T-helper 2 cell (primary cell): ENCODE data around the gene GRHL1.

Source experiments
- DNase-seq, 5 experiments: peaks; one replicate each; pipeline versions ENCODE4 v3.0.0 to v3.0.0-alpha.2; 2012 to 2022

GRHL1 gene

DNA sequence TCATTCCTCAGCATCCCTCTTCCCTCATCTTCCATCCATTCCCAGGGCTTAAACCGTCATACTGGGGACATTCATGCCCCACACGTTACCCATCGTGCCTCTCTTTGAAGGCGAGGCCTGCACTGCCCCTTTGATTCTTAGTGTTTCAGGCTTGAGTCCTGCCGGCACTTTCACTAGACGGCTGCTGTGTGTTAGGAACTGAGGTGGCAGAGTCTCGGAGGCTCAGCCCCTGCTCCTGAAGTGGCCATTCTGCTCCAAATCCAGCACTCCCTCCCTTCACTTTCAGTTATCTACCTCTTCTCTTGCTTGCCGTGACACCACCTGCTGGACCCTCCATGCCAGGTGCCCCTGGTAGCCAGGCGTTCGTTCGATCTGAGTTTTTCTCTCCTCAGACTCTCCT, 43.0 kb downstream of the GRHL1 start:
- no peak for DNase-seq

DNA sequence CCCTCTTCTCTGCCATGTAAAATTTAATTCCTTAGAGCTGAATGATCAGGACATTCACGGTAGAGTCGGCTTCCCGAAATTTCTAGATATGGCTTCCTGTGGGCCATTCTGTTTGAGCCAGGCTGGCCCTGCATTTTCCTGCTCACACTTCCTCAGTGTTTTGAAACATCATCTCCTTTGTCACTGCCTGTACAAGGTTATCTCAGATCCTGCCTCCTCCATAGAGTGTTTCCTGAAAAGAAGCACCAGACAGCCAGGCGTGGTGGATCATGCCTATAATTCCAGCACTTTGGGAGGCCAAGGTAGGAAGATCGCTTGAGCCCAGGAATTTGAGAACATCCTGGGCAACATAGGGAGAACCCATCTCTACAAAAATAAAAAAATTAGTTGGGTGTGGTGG, 43.6 kb downstream of the GRHL1 start:
- no peak for DNase-seq

- no peak for DNase-seq
Measured at GRCh38 chr2:9996321-9996720, 44.8 kb downstream of the GRHL1 start.

GRCh38 chr2:9997936-9998335, 46.4 kb downstream of the GRHL1 start:
- DNase-seq, result no peak

DNA sequence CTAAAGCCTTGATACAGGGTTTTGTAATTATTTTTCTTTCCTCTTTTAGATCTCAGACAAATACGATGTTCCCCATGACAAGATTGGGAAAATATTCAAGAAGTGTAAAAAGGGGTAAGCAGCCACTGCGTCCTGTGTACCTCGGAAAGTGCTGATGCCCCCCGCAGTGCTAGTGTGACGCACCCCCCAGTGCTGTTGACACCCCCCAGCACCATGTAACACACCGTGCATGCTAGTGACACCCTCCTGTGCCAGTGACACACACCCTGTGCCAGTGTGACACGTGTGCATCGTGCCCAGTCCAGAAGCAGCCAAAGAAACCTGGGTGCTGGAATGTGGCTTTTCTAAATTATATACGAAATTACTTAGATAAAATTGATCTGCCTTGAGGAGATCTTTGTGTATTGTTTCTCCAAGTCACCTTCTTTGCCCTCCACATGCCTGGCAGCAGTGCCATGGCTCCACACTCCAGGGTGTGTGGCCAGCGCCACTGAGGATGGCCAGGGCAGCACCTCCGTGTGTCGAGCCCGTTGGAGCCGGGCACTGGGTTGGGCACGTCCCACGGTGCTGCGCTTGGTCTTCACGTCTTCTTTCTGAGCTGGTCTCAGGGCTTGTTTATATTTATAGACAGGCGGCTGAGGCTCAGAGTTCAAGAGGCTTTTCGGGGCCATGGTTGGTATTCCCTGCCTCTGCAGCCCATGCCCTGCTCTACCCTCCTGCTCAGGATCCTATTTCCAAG, 47.6 kb downstream of the GRHL1 start:
- DNase-seq, result no peak

DNA sequence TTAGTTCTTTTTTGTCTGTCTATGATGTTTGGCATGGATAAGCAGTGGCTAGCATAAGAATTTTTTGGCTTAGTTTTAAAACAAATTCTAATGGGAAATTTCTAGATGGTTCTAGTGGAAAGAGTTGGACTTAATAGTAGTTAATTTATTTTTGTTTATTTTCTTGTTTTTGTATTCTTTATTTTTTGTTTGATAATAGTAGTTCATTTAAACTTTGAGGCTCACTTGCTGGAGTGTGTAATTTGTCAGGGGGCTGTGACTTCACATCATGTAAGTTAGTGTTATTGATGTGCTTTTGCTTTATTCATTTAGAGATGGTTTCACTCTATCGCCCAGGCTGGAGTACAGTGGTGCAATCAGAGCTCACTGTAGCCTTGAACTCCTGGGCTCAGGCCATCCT, 48.2 kb downstream of the GRHL1 start:
- no peak for DNase-seq

DNA sequence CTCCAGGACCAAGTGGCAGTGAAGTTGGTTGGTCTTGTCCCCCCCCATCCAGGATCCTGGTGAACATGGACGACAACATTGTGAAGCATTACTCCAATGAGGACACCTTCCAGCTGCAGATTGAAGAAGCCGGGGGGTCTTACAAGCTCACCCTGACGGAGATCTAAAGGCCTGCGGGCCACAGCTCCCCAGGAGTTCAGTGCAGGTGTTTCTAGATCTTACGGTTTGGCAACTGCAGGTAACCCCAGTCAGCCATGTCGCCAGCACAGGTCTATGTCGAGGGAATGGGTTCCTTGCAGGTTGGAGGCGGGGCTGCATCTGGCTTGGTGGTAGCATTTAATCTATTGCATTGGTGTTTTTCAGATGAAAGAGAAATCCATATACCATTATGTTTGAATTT, 49.0 kb downstream of the GRHL1 start:
- no peak for DNase-seq

DNA sequence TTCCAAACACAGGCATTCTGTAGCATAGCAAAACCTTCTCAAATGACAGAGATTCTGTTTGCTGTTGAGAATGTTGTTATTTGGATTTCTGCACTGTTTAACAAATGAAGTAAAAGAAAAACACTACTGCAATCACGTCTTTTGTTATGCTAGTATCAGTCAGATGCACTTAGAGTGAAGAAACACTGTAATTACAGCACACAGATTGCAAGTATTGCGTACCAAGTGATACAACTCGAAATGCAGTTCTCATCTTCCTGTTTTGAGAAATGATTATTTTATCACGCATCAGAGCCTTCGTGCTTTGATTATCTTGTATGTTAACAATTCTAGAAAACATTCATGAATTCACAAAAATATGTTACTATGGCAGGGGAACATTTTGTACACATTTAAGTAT, 50.1 kb downstream of the GRHL1 start:
- DNase-seq, result no peak

- peak in 1 of 5 experiments; percentile 14 for DNase-seq
Measured at GRCh38 chr2:10002109-10002508, 50.6 kb downstream of the GRHL1 start.

DNA sequence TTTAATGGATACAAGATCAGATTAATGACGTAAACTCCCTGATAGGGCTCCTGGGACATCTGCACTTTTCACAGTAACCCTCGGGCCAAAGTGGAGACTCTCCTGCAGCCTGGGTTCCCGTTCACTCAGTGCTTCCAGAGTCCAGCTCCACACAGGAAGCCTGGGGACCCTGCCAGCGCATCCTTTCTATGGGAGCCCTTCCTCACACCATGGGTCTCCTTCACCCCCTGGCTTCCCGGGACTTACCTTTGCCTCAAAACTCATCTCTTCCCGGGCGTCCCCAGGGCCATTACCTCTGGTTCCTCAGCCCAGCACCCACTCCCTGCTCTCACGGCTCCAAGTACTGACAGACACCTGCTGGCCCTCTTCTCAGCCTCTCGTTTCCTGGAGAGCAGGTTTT, 51.2 kb downstream of the GRHL1 start:
- no peak for DNase-seq

DNA sequence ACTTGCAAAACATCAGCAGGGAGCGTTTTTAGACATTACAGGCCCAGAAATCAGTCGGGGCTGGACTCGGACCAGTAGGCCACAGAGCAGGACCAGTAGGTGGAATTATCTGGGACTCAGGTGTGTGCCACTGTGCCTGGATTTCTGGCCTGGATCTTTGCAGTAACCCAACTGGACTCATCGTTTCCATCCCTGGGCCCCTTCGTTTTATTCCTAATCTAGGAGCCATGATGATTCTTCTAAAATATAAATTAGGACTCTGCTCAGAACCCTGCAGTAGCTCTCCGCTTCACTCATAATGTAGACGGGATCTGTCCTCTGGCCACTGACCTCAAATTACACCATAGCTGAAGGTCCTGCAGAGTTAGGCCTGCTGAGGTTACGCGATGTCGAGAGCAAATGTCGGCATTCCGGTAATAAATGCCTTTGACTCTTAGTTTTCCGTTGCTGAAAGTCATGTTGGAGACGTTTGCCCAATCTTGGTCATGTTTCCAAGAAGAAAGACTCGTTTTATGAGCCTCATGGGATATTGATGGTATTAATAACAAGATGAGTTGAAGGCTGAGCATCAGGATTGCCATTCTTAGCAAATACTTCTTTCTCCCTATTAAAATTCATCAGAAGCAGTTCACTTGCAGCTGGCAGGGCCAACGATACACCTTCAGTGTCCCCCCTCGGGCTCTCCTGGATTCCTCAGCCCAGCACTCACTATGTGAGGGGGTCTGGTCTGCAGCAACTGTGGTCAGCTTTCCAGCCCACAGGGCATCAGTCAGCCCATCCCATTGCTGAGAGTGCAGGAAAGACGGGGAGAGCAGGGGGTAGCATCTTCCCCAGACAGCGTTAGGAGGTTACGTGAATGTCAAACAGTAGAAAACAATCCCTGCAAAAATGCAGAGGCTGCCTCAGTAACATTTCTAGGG, 52.0 kb downstream of the GRHL1 start:
- no peak for DNase-seq

DNA sequence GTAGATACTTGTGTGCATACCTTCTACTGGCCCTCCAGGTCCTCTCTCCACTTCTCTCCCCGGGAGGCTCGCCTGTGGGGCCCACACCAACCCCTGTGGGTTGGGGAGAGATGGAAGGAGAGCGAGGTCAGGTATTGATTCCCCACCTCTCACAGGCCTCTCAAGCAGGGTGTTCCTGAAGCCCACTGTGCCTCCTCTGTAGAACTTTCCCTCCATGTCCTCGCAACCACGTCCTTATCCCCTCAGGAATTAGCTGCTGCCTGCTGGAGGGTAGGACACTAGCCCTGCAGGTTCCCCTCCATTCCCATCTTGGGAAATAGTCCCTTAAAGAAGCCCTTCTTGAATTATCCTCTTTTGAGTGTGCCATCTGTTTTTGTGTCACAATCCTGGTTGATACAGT, 52.9 kb downstream of the GRHL1 start:
- DNase-seq, result no peak

GRCh38 chr2:10004836-10005235, 53.3 kb downstream of the GRHL1 start:
- no peak for DNase-seq

DNA sequence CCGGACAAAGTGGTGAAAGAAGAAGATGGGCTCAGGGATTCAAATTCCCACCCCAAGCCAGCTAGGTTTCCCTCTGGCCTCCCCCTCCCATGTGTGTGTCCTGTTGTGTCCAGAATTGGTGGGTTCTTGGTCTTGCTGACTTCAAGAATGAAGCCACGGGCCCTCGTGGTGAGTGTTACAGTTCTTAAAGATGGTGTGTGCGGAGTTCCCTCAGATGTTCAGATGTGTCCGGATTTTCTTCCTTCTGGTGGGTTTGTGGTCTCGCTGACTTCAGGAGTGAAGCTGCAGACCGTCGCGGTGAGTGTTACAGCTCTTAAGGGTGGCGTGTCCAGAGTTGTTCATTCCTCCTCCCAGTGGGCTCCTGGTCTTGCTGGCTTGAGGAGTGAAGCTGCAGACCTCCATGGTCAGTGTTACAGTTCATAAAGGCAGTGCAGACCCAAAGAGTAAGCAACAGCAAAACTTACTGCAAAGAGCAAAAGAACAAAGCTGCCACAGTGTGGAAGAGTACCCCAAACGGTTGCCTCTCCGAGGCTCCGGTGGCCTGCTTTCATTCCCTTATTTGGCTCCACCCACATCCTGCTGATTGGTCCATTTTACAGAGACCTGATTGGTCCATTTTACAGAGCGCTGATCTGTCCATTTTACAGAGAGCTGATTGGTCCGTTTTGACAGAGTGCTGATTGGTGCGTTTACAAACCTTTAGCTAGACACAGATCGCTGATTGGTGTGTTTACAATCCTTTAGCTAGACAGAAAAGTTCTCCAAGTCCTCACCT, 54.2 kb downstream of the GRHL1 start:
- DNase-seq, result no peak

DNA sequence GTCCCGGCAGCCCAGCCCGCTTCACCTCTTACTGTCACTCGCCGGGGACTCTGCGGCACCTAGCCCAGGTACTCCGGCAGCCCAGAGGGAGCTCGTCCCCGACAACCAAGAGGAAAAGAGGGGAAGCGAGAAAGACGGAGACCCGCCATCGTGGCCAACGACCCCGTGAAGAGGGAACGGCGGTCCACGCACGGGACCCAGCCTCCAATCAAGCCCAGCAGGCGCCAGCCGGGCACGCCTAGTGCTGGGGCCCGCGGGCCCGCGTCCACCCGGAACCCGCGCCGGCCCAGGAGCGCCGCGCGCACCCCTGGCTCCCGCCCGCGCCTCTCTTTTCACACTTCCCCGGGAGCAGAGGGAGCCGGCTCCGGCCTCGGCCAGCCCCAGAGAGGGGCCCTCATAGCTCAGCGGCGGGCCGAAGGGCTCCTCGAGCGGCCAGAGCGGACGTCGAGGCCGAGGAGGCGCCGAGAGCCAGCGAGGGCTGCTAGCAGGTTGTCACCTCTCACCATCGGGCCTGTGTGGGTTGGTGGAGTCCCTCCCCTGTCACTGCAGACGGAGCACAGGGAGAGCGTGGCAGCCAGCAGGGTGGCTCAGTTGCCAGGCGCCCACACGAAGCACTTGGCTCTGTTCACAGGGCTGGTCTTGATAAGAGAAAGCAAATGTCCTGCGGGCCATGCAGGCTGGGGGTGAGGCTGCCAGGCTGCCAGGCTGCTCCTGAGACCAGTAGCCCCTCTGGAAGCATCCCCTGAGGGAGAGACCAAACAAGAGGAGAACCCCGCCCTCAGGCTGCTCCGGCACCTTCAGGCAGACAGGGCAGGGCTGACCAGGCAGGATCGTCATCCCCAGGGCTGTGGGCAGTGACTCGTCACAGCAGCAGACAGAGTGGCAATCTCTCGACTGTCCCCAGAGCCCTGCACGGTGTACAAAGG, 55.0 kb downstream of the GRHL1 start:
- DNase-seq, result peak in 1 of 5 experiments; percentile 38

- no peak for DNase-seq
Measured at GRCh38 chr2:10007435-10007834, 55.9 kb downstream of the GRHL1 start.

GRCh38 chr2:10007921-10008808, 56.7 kb downstream of the GRHL1 start:
- no peak for DNase-seq

DNA sequence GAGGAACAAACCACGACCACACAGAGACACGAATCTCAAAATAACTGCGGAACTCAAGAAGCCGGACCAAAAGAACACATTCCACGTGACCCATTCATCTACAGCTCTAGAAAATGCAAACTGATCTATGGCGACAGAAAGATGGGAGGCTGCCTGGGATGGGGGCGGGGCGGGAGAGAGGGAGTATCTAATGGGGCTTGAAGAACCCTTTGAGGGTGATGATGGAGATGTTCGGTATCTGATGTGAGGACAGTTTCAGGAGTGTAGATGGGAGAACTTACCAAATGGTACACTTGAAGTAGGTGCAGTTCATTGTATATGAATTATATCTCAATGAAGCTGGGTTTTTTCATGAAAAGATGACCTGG, 57.3 kb downstream of the GRHL1 start:
- DNase-seq, result no peak

GRCh38 chr2:10009271-10009810, 57.8 kb downstream of the GRHL1 start:
- no peak for DNase-seq

DNA sequence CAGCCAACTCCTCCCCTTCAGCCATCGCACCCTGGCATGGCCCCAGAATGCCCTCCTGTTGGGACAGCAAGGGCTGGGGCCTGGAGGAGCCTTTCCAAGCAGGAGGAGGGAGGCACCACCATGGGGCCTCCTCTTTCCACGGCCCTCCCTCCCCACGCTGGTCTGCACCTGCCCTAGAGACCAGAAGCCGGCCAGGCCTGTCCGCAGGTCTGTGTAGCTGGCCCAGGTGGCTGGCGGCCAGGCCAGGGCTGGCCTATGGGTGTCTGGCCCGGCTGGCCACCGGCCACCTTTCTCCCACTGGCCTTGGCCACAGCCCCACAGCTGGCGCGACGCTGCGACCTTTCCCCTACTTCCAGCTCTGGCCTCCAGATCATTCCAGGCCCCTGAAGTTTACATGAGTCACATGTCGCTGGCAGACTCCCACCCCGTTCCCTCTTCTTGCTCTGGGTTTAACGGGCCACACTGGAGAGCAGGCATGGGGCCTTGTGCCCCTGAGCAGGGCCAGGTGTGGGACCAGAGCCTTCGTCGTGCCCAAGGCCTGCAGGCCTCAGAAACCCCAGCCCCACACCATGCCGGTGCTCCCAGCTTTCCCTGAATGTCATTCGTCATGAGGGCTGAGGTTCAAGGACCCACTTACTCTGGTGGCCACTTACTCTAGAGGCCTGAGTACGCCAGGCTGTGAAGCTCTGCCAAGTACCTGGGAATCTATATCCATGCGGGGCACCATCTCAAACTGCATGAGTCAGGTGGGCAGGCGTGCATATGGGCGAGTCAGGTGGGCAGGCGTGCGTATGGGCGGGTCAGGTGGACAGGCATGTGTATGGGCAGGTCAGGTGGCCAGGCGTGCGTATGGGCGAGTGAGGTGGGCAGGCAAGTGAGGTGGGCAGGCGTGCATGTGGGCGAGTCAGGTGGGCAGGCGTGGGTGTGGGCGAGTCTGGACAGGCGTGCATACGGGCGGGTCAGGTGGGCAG, 58.6 kb downstream of the GRHL1 start:
- DNase-seq, result no peak
